ENCODE data around the gene SLC10A7. TPM values are rescaled to one million over a fixed set of nuclear protein-coding genes. Genes with fewer than 3 reads are reported as not detected.

The SLC10A7 gene
- total and polyA plus RNA-seq, 2 of the 8 experiments (the other 6 are each of a cell fraction or from before 2014, with no cell fraction given), result 2.5 to 2.9 TPM

DNA sequence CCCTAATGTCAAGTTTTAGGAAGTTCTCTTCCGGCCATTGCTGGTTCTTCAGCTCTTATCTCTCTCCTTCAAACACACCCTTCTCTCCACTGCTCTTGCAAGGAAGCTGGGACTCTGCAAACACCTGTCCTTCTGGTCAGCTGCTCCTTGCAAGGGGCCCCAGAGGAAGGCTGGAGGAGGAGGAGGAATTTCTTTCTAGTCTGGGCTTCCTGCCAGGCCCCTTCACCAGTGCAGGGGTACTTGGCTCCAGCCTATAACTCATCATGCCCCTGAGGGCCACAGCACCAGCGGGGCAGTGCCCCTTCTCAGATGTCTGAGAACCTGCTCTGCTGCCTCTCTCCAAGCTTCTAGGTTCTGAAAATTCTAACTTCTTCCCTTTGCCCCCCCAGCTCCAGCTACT is 260.7 kb downstream of the SLC10A7 start:
- TF ChIP-seq TEAD4 (IDR thresholded peaks at IDR 0.05; ENCODE audit: low read depth, low read length) (no peak), RAD21 (IDR thresholded peaks at IDR 0.05 in 1 of 2, conservative IDR thresholded peaks at IDR 0.05 in 1 of 2; ENCODE audit: low read depth in 2 of 2, low read length in 2 of 2) (no peak), EGR1 (IDR thresholded peaks at IDR 0.05; ENCODE audit: borderline replicate concordance, low read depth, low read length) (no peak)
- TF ChIP-seq, protein P1, sequence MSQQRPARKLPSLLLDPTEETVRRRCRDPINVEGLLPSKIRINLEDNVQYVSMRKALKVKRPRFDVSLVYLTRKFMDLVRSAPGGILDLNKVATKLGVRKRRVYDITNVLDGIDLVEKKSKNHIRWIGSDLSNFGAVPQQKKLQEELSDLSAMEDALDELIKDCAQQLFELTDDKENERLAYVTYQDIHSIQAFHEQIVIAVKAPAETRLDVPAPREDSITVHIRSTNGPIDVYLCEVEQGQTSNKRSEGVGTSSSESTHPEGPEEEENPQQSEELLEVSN (IDR thresholded peaks at IDR 0.05), result no peak

More for the DNA sequence above, 260.7 kb downstream of the SLC10A7 start:
- CTCF ChIA-PET (ENCODE audit: partially characterized antibody), result interaction anchor here (1.0 to 4.1 kb wide), 3 partner anchors 9 to 81 kb away, joined by 3 to 22 read pairs (median 4); no protein-coding TSS in a partner anchor
- Histone ChIP-seq H2BK5ac (ENCODE audit: low read depth, low read length) (no peak overlapping the region), H3K4ac (replicated peaks; ENCODE audit: insufficient read length, low read depth, low read length) (no peak overlapping the region), H4K5ac (ENCODE audit: insufficient read length, low read depth, low read length) (no peak overlapping the region), H3K9me3 (ENCODE audit: insufficient read depth in 2 of 2, low read depth in 1 of 2, low read length in 1 of 2) (no peaks in the 10 kb centered on the region), H3K18ac (ENCODE audit: extremely low read depth, low read length) (no peak overlapping the region), H2BK15ac (ENCODE audit: low read length) (no peak overlapping the region), H3K56ac (replicated peaks; ENCODE audit: insufficient read length, low read depth, low read length) (no peak overlapping the region), H4K8ac (ENCODE audit: extremely low read depth, insufficient read depth, low read length) (no peak overlapping the region), H3K14ac (ENCODE audit: insufficient read length) (no peak overlapping the region), H3K79me2 (ENCODE audit: control insufficient read depth in 1 of 2, insufficient read depth in 2 of 2, low read length in 2 of 2) (no peaks in the 10 kb centered on the region), H2BK20ac (ENCODE audit: low read length) (no peak overlapping the region), H4K91ac (replicated peaks; ENCODE audit: insufficient read length, low read length) (no peak overlapping the region), H3K79me1 (ENCODE audit: low read depth, low read length) (no peaks in the 10 kb centered on the region), H4K20me1 (replicated peaks in 1 of 2; ENCODE audit: control insufficient read depth in 1 of 2, insufficient read depth in 2 of 2, low read length in 2 of 2) (no peaks in the 10 kb centered on the region), H3K4me1 (replicated peaks in 1 of 4; ENCODE audit: control insufficient read depth in 3 of 4, insufficient read depth in 4 of 4, low read length in 3 of 4) (peaks cover 0 to 3% (median 1%) of the 10 kb centered on the region in 4 experiments; a peak in 2 of 7 replicates), H3K27me3 (replicated peaks in 1 of 4; ENCODE audit: control insufficient read depth in 3 of 4, extremely low read depth in 1 of 4, insufficient read depth in 3 of 4, low read length in 3 of 4) (no peaks in the 10 kb centered on the region), H3K36me3 (ENCODE audit: control insufficient read depth in 2 of 4, insufficient read depth in 4 of 4, low read length in 3 of 4) (no peaks in the 10 kb centered on the region), H3K23ac (ENCODE audit: insufficient read length) (no peak overlapping the region), H3K23me2 (ENCODE audit: low read depth, low read length) (no peaks in the 10 kb centered on the region), H3K9ac (replicated peaks in 1 of 4; ENCODE audit: extremely low read depth in 1 of 4, low read depth in 3 of 4, low read length in 3 of 4) (no peak overlapping the region), H2AK5ac (ENCODE audit: low read depth, low read length) (no peak overlapping the region), H2AFZ (ENCODE audit: low read length) (no peak overlapping the region), H3K4me3 (ENCODE audit: extremely low read depth in 1 of 4, insufficient read depth in 2 of 4, low read depth in 3 of 4, low read length in 4 of 4) (no peak overlapping the region), H2BK12ac (ENCODE audit: low read depth, low read length) (no peak overlapping the region), H2BK120ac (replicated peaks; ENCODE audit: low read depth, low read length) (no peak overlapping the region), H3K4me2 (ENCODE audit: insufficient read depth in 1 of 2, low read depth in 2 of 2, low read length in 2 of 2) (no peak overlapping the region), H3K27ac (ENCODE audit: low read depth, low read length) (no peak overlapping the region)
- 95% methylated on average over 2 of the region's 2 CpGs; no CpG with 5 or more reads in 1 of the 2 experiments for WGBS, 2 experiments (ENCODE audit: extremely low coverage in 1 of 2, insufficient coverage in 1 of 2, insufficient read length in 1 of 2, insufficient replicate concordance in 2 of 2, low coverage in 1 of 2, low lambda C conversion rate in 2 of 2, missing lambda C conversion rate in 1 of 2)
- FAIRE-seq (no peak), DNase-seq (ENCODE audit: low read depth in 1 of 2, low spot score in 2 of 2) (no peak)
- POLR2A ChIA-PET (ENCODE audit: partially characterized antibody), result no interaction called here
